Suppressor macrophage treated with lipopolysaccharide for 4 hours (primary cell): ENCODE data around the gene CFAP57.
A peak's percentile ranks its signal among the peaks of the same experiment; 100 is the strongest.
"Not testable (repeated sequence)": the region's sequence is repeated elsewhere in the genome, so short reads cannot be mapped to it uniquely, and the experiment has no call there.

Experiments used
- DNase-seq: peaks from one replicate; pipeline ENCODE4 v3.0.0-alpha.2; 2020

Gene CFAP57

DNA sequence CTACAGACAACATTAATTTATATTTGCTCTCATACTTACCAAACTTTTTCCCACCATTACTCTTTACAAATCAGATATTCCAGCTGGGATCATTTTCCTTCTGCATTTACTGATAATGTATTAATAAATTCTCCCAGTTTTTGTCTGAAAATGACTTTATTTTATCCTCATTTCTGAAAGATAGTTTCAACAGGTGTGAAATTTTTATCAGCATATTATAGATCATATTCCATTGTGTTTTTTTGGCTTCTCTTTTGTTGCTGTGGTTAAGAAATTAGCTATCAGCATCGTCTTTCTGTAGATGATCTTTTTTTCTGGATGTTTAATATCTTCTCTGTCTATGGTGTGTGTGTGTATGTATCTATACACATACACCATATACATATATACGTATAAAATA, 2.7 kb downstream of the CFAP57 start:
- DNase-seq, result no peak

DNA sequence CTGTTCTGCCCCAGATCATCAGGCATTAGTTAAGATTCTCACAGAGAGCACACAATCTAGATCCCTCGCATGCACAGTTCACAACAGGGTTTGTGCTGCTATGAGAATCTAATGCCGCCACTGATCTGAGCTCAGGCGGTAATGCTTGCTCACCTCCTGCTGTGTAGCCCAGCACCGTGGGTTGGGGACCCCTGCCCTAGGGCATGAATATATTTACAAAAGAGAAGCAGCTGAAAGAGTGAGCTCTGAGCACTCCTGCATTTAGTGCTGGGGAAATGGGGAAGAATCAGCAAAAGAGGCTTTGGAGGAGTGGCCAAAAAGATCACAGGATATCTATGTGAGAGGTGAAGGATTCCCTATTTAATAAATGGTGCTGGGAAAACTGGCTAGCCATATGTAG, 5.6 kb downstream of the CFAP57 start:
- no peak for DNase-seq

- DNase-seq, result no peak
Measured at GRCh38 chr1:43184388-43184787, 12.3 kb downstream of the CFAP57 start.

GRCh38 chr1:43184995-43185394, 12.9 kb downstream of the CFAP57 start:
- DNase-seq, result no peak

- DNase-seq, result no peak
Measured at GRCh38 chr1:43188106-43188505, 16.0 kb downstream of the CFAP57 start.

GRCh38 chr1:43194509-43194908, 22.4 kb downstream of the CFAP57 start:
- no peak for DNase-seq

DNA sequence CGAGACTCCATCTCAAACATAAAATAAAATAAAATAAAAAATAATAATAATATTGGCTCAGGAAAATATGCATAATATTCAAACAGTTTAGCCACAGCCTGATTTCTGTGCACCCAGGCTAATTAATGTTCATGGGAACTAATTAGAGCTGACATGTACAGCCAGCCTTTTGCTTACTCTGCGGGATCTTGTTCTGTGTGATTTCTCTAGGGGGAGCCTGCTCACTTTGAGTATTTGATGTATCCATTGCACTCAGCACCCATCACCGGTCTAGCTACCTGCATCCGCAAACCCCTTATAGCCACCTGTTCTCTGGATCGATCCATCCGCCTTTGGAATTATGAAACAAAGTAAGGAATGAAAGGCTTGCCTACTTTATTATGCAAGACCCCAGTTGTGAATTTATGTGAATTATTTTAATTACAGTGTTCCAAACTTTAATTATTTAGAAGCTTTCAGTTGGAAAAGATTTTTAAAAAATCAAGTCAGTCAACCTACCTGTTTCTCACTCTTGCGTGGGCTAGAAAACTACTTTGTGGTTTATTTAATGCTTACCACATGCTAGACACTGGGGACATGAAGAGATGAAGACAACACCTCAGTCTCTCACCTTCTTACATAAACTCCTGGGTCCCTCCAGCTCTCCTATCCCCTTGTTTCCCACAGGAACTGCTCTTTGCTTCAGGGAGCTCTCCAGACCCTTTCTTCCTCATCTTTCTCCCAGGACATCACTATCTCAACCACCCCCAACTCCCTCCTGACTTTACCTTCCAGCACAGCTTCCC, 25.4 kb downstream of the CFAP57 start:
- DNase-seq, result no peak

GRCh38 chr1:43199093-43199726, 27.1 kb downstream of the CFAP57 start:
- no peak for DNase-seq

- DNase-seq, result no peak
Measured at GRCh38 chr1:43203859-43204258, 31.7 kb downstream of the CFAP57 start.

GRCh38 chr1:43204394-43204793, 32.3 kb downstream of the CFAP57 start:
- DNase-seq, result no peak

DNA sequence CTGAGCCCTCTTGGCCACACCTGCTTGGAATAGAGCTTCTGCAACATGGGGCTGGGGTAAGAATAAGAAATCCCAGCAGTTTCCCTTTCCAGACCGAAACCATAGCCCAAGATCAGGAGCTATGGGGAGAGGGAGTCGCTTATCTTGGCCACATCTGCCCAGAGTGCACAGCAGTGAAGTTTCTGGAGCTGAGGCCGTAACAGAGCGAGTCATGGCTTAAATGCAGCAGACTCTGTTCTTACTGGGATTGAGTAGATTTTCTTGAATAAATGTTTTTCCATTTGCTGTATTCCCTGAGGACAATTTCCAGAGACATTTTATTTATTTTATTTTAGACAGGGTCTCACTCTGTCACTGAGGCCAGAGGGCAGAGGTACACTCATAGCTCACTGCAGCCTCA, 33.5 kb downstream of the CFAP57 start:
- DNase-seq, result no peak

DNA sequence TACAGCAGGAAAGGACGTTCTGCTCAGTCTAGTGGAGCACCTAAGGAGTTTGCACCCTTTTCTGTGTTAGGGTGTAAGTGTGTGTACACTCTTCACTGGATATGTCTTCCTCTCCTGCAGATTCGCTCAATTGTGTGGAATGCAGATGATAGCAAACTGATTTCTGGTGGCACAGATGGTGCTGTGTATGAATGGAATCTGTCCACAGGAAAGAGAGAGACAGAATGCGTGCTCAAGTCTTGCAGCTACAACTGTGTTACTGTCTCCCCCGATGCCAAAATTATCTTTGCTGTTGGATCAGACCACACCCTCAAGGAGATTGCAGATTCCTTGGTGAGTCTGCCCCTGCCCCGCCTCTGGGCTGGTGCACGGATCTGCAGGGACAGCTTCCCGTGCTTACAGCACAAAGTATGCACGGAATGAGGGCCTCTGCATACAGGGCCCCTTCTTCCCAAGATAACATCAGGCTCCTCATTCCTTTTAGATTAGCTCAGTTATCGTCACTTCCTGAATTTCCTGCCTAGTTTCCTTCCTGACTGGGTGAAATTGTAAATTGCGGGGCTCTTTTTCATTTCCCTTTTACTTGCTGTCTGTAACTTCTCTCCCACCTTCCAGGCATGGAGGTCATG, 34.6 kb downstream of the CFAP57 start:
- DNase-seq, result peak; percentile 12

- DNase-seq, result no peak
Measured at GRCh38 chr1:43207229-43207853, 35.2 kb downstream of the CFAP57 start.

DNA sequence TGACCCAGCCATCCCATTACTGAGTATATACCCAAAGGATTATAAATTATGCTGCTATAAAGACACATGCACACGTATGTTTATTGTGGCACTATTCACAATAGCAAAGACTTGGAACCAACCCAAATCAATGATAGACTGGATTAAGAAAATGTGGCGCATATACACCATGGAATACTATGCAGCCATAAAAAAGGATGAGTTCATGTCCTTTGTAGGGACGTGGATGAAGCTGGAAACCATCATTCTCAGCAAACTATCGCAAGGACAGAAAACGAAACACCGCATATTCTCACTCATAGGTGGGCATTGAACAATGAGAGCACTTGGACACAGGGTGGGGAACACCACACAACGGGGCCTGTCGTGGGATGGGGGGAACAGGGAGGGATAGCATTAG, 36.1 kb downstream of the CFAP57 start:
- DNase-seq, result not testable (repeated sequence)

GRCh38 chr1:43214501-43215444, 42.6 kb downstream of the CFAP57 start:
- no peak for DNase-seq

DNA sequence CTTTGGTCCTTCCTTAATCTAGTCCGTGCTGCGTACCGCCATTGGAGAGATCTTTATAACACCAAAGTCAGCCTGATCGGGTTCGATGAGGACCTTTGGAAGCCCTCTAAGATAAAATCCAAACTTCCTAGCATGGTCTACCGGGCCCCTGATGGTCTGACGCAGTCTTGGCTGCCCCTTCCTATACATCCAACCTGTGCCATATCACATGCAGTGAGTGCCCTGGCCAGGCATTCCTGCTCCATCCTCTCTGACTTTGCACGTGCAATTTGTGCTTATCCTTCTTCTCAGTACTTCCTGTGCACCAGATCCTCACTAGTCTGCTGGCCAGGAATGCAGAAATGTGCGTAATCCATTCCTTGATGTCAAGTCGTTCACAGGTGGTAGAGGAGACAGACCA, 45.6 kb downstream of the CFAP57 start:
- DNase-seq, result no peak

GRCh38 chr1:43220905-43221778, 49.0 kb downstream of the CFAP57 start:
- DNase-seq, result peak; percentile 33

DNA sequence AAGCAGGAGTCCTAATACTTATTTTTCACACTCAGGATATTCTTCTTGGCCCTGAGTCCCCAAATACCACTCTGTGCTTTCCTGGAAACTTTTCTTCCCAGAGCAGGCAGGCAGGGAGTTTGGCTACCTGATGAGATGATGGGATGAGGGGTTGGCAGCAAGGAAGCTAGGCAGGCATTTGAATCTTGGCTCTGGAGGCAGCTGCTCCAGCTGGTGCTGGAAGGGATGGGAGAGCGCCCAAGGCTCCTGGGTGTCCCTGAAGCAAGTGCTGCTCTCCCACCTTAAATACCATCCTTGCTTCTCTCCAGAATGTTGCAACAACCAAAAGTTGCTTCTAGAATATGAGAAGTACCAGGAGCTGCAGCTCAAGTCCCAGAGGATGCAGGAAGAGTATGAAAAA, 49.7 kb downstream of the CFAP57 start:
- no peak for DNase-seq

DNA sequence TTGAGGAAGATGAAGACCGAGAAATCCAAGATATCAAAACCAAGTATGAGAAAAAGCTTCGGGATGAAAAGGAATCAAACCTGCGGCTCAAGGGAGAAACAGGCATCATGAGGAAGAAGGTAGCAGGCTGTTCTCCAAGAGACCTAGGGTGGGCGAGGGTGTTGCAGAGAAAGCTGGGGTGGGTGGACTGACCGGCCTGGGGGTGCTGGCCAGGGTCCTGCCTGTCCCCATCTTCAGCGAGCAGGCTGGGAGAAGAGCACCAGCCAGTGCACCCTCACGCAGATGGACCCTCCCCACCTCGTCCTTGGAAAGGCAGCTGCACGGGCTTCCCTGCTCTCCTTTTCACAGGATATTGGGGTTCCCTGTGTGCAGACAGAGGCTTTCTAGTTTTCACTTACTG, 50.7 kb downstream of the CFAP57 start:
- DNase-seq, result no peak

DNA sequence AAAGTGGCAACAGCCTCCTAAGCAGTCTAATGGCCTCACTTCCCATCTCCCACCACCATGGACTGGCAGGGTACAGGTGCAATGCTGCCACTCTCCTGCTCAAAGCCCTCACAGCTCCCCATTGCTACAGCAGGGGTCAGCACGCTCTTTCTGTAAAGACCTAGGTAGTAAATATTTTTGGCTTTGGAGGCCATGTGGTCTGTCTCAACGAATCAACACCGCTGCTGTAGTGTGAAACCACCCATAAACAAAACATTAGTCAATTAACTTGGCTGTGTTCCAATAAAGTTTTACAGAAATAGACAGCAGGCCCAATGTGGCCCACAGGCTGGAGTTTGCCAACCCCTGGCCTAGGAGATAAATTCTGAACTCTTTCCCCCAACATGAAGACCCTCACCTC, 53.0 kb downstream of the CFAP57 start:
- DNase-seq, result no peak

DNA sequence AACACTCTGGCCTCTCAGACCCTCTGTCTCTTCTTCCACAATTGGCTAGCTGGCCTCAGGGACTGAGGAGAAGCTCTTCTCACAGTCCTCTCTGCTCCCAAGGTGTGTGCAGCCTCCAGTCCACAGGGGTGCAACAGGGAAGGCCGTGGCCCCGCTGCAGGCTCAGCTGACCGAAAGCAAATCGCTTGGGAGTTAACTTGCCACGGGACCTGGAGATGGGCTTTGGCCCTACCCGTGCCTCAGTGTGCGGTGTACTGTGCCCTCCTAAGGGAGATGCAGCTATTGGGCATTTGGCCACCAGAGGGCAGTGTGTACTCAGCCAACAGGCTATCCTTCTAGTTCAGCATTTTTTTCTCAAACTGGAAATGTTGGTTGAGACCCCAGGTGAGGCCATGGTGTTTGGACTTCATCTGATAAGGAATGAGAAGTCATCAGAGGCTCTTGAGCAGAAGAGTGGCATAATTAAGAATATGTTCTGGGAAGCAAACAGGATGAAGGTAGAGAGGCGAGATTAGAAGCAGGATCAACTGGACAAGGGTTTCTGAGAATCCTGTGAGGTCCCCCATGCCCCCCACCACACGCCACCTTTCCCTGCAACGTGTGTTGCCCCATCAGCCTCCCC, 55.1 kb downstream of the CFAP57 start:
- DNase-seq, result peak; percentile 85
